HG03354 (cell line): ENCODE data around the gene TBC1D4.
"Not testable (repeated sequence)": the region's sequence is repeated elsewhere in the genome, so short reads cannot be mapped to it uniquely, and the experiment has no call there.

Experiments used
- ATAC-seq: cut with Tn5 transposase; IDR thresholded peaks from one replicate; pipeline ENCODE4 v1.9.1; 2021; ENCODE audit warnings: mild to moderate bottlenecking; ENCODE audit not compliant: unreplicated experiment, poor library complexity, severe bottlenecking

Gene TBC1D4

DNA sequence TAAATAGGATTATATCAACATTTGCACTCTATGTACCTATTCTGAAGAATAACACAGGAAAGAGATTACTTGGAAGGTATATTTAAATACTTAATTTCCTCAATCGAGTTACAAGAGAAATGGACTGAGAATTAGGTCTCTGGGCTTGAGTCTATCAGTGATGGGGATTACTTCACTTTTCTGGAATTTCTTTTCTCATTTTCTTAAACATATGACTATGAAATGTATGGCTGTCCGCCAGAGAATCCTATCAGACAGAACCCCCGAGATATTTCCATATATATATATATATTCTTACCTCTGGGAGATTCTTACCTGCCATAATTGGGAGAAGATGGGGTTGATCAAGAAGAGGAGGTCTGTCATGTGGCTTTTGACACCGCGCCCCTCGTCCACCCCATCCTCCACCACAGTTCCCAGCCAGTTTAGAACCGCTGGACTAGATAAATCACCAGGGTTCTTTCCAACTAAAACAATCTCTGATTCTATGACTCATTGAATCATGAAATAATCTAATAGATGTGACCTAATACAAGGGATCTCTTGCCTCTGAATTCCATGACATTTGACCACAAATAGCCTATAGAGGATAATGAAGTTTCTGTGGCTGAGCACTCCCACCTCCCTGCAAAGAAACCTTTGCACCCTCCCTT is 231.3 kb downstream of the TBC1D4 start:
- ATAC-seq = no peak

DNA sequence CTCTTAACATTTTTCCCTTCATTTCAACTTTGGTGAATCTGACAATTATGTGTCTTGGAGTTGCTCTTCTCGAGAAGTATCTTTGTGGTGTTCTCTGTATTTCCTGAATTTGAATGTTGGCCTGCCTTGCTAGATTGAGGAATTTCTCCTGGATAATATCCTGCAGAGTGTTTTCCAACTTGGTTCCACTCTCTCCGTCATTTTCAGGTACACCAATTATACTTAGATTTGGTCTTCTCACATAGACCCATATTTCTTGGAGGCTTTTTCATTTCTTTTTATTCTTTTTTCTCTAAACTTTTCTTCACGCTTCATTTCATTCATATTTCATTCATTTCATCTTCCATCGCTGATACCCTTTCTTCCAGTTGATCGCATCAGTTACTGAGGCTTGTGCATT is 236.4 kb downstream of the TBC1D4 start:
- not testable (repeated sequence) for ATAC-seq

DNA sequence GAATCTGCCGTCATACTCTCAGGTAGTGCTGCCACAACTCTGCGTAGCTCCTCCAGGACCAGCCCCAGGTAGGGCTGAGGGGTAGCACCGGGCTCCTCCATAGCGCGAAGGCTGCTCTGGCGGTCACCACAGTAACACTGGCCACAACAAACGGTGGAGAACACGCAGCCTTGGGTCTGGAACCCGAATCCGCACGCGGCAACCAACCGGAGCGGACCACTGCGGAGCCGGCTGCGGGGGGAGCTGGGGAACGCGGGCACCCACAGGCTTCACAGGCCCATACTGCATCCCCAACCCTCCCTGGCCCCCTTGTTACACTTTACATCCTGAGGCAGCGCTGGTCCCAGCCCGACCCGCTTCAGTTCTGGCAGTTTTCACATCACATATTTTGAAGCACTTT is 241.7 kb downstream of the TBC1D4 start:
- ATAC-seq = not testable (repeated sequence)

DNA sequence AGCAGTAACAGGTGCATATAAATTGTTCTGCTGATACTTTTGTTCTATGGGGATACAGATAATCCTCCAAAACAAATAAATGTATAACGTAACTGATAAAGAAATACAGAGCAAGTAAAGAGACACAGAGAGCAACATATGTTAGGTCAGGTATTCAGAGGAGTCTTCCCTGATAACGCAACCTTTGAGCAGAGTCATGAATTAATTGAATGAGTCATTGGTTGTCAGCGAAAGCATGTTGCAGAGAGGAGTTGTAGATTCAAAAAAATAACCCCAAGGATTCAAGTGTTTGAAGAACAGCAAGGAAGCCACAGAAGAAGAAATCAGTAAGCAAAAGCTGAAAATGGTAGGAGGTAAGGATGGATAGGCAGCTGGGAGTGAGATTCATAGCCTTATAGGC is 245.2 kb downstream of the TBC1D4 start:
- no peak for ATAC-seq
